AG04449 (cell line): Measurements from ENCODE around the gene SKIC3.

Experiments used
- CTCF ChIA-PET: fragments of 350-600 bp; formaldehyde crosslinking; extraction: SDS; loops from one replicate; lab custom pipeline; 2021; ENCODE audit warnings: antibody characterized with exemption; lab: Yijun Ruan, JAX
- POLR2A ChIA-PET: fragments of 400-600, 350-600 bp; formaldehyde crosslinking; extraction: SDS; loops from one replicate; lab custom pipeline; 2020; ENCODE audit warnings: antibody characterized with exemption, inconsistent platforms; lab: Yijun Ruan, JAX
- DNase-seq: peaks from one replicate; pipeline ENCODE4 v3.0.0-alpha.2; 2010; ENCODE audit warnings: low read depth, low spot score
- H3K4me3 ChIP-seq: 2 replicates; pipeline ENCODE4 v1.5.1; 2011; ENCODE audit warnings: low read depth, mild to moderate bottlenecking, control low read depth, low read length
- CTCF ChIP-seq: IDR thresholded peaks from one replicate; pipeline ENCODE4 v1.5.1; 2011; ENCODE audit warnings: mild to moderate bottlenecking, moderate library complexity, low read length, control low read depth, inconsistent platforms; ENCODE audit not compliant: insufficient read depth; ENCODE audit errors: missing control alignments

Gene SKIC3

DNA sequence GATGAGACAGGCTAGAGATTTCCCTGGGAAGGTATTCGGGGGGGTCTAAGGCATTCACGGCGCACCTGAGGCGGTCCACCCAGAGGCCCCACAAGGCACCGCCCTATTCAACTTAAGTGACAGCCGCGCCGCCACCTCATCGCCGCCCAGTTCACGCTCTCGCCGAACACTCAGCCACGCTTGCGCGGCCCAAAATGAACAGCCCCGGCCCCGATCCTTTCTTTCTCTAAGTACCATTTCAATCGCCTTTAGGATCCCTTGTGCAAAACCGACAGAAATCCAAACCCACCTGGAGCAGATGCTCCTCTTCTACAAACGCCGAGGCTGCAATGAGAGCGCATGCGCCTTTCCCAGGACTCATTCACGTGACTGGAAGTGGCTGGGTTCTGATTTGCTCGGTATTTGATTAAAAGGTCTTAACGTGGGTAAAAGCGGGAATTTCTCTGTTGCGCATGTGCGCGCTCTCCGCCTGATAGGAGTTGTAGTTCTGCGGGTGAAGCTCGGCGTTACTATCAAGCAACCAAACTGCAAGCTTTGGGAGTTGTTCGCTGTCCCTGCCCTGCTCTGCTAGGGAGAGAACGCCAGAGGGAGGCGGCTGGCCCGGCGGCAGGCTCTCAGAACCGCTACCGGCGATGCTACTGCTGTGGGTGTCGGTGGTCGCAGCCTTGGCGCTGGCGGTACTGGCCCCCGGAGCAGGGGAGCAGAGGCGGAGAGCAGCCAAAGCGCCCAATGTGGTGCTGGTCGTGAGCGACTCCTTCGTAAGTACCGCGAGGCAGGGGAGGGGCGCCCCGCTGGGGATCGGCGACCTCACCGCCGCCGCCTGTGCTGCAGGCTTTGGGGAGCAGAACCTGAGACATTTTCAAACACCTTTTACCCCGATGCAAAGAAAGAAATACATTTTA, at the start of gene SKIC3, which contains the start of gene ARSK:
TSS of gene SKIC3 (minus strand) at position 331 of the 902 bp plus-strand sequence. CDS start 7,827 bp downstream, outside the sequence.
TSS of gene ARSK (plus strand) at position 455 of the 902 bp plus-strand sequence. CDS start at position 633, 178 bp downstream.
- POLR2A ChIA-PET: interaction anchor here (1.0 kb wide), 3 partner anchors 11 to 184 kb away, joined by 3 to 4 read pairs (median 3); partner anchors contain the start of gene RFESD

GRCh38 chr5:95600557-95600956, 45.8 kb upstream of the SKIC3 start:
- TF ChIP-seq CTCF: no peak
- POLR2A ChIA-PET: no interaction called here
- CTCF ChIA-PET: no interaction called here
- H3K4me3 ChIP-seq: no peak overlapping the region
- DNase-seq: peak; percentile 47

More for the DNA sequence above, at the start of gene SKIC3, which contains the start of gene ARSK:
- H3K4me3 ChIP-seq: peak within 1 kb of the TSS; percentile 85
- CTCF ChIA-PET: interaction anchor here (1.8 kb wide), 1 partner anchor 292 kb away, joined by 3 read pairs; no protein-coding TSS in a partner anchor
- TF ChIP-seq CTCF: peak; percentile 65
- peak; percentile 98 for DNase-seq

DNA sequence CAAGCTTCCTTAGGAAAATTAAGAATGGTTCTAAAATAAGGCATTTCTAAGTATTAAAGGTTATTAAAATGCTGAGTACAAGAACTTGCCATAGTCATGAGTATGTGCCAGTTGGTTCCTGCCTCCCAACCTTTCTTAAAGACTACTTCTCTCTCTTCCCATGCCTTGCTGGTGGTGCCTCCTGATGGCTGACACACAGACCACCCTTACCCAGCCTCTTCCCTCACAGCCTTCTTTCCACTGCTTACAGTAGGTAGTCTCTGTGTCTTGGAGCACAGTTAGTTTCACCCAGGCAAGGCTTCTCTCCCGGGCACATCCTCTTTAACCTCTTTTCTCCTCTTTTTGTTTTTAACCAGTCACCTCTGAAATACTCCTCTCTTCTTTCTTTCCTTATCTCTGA, 44.5 kb upstream of the SKIC3 start:
- ChIA-PET CTCF (no interaction called here), POLR2A (no interaction called here)
- no peak for DNase-seq
- no peak overlapping the region for H3K4me3 ChIP-seq
- no peak for TF ChIP-seq CTCF

GRCh38 chr5:95595289-95595931, 40.6 kb upstream of the SKIC3 start:
- no peak for DNase-seq
- TF ChIP-seq CTCF: no peak
- no peak overlapping the region for H3K4me3 ChIP-seq
- CTCF ChIA-PET: interaction anchor here (1.6 kb wide), 1 partner anchor 27 kb away, joined by 4 read pairs; no protein-coding TSS in a partner anchor
- POLR2A ChIA-PET: no interaction called here

DNA sequence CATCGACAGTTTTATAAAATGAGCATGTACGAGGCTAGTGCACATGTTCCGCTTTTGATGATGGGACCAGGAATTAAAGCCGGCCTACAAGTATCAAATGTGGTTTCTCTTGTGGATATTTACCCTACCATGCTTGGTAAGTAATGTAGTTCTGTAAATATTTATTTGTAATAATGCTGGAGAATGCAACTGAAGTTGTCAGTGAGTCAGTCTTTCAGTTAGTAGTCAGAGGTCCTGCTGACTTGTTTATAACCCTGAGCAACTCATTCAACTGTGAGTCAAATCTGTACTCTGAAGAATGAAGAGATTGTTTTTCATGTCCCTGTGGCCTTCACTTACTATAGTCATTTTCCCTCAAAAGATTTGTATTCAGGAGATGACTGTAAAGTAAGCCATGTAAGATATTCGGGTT, 36.7 kb upstream of the SKIC3 start:
- ChIA-PET CTCF (no interaction called here), POLR2A (no interaction called here)
- TF ChIP-seq CTCF: no peak
- peak; percentile 63 for DNase-seq
- no peak overlapping the region for H3K4me3 ChIP-seq

DNA sequence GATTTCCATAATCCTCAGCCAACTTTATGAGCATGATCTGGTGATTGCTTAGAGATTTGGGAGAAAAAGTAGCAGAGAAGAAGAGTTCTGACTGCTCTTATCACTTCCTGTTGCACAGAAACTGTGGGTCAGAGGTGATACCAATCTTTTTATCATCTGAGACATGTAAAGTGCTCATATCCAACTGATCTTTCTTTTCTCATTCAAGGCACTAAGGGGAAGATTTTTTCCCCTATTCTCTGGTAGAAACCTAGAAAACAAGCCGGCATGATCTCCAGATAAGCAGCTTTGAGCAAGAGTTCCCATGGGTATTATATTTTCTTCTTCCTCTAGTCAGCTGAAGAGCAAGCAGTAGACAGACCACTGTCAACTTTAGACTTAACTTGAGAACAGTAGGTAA, 36.1 kb upstream of the SKIC3 start:
- CTCF ChIA-PET: no interaction called here
- no peak for TF ChIP-seq CTCF

More for the DNA sequence above, 36.1 kb upstream of the SKIC3 start:
- POLR2A ChIA-PET: no interaction called here
- H3K4me3 ChIP-seq: no peak overlapping the region
- no peak for DNase-seq
